ENCODE results near the gene MUC20.
"Not testable (repeated sequence)": the region's sequence is repeated elsewhere in the genome, so short reads cannot be mapped to it uniquely, and the experiment has no call there.

MUC20 gene, protein sequence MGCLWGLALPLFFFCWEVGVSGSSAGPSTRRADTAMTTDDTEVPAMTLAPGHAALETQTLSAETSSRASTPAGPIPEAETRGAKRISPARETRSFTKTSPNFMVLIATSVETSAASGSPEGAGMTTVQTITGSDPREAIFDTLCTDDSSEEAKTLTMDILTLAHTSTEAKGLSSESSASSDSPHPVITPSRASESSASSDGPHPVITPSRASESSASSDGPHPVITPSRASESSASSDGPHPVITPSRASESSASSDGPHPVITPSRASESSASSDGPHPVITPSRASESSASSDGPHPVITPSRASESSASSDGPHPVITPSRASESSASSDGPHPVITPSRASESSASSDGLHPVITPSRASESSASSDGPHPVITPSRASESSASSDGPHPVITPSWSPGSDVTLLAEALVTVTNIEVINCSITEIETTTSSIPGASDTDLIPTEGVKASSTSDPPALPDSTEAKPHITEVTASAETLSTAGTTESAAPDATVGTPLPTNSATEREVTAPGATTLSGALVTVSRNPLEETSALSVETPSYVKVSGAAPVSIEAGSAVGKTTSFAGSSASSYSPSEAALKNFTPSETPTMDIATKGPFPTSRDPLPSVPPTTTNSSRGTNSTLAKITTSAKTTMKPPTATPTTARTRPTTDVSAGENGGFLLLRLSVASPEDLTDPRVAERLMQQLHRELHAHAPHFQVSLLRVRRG

DNA sequence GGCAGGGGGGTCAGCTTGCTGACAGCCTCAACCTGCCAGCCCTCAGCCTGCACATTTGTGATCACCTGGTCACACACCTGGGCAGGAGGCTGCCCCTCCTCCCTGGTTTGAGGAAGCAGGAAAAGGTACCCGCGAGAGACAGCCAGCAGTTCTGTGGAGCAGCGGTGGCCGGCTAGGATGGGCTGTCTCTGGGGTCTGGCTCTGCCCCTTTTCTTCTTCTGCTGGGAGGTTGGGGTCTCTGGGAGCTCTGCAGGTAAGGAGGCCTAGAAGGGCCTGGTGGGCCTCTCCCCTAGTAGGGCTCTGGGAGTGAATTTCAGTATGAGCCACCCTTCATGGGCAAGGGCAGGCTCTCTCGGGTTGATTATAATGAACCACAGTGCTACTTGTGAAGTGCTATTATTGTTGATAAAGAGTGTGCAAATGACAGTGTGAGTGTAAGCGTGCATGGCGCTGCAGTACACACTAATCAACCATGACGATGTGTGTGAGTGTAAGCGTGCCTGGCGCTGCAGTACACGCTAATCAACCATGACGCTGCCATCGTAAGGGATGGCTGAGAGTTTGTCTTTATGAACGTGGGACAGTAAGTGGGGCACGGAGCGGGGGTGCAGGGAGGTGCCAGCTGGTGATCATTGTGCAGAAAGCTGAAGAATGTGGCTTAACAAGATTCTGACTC is at the start of gene MUC20:
Gene MUC20 (plus strand): TSS at position 148 of the 676 bp plus-strand sequence. CDS start 30 bp downstream, at position 178.
- DNase-seq: not testable (repeated sequence)

DNA sequence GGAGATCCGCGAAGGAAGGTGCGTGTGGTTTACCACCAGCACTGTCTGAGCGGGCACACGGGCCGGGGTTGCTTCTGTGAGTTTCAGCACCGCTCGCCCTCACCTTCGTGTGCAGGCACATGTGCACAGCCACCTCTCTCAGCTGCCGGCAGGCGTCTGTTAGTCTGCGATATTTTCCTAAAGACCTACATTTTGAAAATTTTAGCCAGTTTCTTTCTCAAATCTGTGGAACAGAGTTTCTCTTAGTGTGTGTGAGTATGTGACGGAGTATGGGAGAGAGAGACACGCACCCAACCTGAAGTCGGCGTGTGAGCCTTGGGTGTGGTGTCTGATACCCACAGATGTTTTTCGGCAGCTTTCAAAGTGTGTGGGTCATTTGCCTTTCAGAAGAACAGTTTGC is 49.5 kb upstream of the MUC20 start:
- not testable (repeated sequence) for DNase-seq

DNA sequence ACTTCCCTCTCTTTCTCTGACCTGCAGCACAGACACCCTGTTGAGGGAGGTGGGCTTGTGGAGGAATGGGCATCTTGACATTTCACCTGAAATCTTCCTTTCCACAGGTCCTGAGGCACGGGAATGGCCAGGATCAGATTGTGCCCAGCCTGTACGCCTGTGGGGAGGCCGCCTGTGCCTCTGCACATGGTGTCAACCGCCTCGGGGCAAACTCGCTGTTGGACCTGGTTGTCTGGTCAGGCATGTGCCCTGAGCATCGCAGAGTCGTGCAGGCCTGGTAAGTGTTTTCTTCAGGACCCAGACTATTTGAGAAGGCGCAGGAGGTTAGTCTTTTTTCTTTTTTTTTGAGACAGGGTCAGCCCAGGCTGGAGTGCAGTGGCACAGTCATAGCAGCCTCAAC is 47.1 kb upstream of the MUC20 start:
- DNase-seq: not testable (repeated sequence)

DNA sequence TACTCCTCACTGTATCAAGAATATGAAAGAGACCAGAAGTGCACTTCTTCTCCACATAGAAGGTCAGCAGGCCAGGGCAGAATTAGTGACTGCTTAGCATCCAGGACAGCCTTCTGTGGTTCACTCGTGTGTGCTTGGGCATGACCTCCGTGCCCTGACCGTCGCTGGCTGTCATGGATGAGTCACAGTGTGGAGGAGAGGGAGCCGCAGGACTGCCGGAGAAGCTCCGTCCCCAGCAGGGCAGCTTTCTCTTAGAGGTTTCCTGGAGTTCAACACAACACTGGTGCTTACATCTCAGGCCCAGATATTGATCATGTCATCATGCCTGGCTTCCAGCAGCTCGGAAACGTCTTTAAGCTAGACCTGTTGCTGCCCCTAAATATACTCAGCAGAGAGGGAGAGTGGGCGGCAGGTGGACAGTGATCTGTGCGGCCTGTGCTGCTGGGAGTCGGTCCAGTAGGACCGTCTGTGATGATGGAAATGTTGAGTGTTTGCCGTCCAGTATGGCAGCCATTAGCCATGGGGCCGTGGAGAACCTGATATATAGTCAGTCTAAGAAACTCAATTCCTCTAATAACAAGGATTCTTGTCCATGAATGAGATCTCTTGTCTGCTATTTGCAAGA is 42.3 kb upstream of the MUC20 start:
- DNase-seq: not testable (repeated sequence)

DNA sequence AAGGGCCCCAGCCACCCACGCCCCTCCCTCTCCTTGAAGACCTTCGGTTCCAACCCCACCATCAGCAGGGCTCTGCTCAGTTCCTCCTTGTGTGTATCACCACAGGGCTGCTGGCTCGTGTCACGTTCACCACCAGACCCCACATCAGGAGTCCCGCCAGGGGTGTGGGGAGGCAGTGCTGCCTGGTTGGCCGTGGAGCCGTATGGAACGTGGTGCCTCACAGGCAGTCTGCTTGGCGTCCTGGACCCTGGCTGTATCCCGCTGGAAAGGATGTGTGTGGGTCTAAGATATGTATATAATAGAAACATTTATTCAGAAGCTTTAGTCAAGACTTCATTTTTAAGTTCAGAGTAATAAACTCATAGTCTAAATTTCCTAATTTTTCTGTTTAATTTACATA is 40.1 kb upstream of the MUC20 start:
- DNase-seq: not testable (repeated sequence)

- DNase-seq: not testable (repeated sequence)
These were observed 39.2 kb upstream of the MUC20 start for GRCh38 chr3:195681458-195682103.

DNA sequence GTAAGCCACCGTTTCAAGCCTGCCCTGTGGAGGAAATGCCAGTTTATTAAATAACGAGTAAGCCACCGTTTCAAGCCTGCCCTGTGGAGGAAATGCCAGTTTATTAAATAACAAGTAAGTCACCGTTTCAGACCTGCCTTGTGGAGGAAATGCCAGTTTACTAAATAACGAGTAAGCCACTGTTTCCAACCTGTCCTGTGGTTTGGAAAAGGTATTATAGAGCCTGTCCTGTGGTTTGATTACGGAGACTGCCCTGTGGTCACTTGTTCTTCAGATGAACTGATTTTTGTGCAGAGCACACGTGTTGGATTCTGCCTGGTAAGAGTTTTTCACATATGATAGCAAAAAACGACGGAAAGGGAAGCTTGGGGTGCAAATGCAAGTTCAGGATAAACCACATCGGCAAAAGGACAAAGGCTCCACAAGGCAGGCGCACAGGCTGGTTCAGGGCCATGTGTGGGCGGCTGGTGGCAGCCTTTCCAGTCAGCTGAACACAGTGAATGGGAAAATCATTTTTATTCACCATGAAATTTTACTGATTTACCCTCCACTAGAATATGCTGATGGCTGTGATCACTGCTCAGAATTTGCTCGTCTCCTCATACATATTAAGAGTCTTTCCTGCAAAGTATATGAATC is 38.6 kb upstream of the MUC20 start:
- not testable (repeated sequence) for DNase-seq

DNA sequence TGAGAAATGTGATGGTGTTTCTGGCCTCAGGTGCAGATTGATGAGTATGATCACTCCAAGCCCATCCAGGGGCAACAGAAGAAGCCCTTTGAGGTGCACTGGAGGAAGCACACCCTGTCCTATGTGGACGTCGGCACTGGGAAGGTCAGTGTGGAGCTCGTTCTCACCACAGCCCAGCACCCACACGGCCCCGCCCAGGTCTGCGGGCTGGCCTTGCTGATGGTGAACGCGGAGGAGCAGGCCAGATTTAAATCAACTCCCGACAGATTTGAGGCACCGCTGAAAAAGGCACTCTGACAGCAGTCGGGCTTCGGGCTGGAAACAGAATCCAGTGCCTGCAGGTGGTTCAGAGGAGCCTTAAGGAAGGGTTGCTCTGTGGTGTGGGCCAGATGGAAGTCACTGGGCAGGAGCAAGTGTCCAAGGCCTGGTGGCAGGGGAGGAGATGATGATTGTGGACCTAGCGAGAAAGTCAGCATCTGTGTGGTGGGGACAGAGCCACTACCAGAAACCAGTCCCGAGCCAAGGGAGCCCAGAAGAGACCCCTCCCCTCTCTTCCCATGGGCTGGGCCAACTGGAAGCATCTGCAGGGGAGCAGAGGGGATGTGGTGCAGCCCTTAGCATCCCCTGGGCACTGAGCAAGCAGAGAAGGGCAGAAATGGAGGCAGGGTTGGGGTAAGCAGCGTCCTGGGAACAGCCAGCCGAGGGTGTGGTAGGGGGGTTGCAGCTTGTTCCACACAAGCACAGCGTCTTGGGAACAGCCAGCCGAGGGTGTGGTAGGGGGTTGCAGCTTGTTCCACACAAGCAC is 36.9 kb upstream of the MUC20 start:
- DNase-seq: not testable (repeated sequence)

DNA sequence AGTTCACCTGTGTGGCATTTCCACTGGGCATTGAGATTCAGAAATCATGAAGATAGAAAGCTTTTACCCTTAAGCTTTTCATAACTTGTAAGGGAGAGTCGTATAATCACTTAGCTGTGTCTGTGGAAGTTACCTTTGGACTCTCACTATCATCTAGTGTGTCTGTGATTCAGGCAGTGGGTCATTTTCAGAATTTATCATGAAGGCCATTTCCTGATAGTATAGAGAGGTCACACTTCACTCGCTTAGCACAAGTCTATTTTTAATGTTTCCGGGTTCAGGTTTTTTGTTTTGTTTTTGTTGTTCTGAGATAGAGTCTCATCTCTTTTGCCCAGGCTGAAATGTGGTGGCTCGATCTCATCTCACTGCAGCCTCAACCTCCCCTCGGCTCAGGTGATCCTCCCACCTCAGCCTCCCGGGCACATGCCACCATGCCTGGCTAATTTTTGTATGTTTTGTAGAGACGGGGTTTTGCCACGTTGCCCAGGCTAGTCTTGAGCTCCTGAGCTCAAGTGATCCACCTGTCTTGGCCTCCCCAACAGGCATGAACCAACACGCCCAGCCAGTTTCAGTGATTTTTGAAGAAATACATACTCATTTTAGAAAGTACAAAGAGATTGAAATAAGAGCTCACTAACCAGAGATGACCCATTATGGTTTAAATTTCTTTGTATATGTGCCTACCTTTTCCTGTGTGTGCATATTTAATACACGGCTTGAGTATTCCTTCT is 36.1 kb upstream of the MUC20 start:
- DNase-seq: not testable (repeated sequence)

DNA sequence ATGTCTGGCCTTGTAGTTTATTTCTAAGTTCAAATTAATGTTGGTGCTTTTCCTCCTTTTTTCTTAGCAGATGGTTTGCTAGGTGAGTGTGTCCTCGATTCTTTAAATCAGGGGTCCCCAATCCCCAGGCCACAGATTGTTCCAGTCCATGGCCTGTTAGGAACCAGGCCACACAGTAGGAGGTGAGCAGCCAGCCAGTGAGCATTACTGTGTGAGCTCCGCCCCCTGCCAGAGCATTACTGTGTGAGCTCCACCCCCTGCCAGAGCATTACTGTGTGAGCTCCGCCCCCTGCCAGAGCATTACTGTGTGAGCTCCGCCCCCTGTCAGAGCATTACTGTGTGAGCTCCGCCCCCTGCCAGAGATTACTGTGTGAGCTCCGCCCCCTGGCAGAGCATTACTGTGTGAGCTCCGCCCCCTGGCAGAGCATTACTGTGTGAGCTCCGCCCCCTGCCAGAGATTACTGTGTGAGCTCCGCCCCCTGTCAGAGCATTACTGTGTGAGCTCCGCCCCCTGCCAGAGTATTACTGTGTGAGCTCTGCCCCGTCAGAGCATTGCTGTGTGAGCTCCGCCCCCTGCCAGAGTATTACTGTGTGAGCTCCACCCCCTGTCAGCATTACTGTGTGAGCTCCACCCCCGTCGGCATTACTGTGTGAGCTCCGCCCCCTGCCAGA is 34.1 kb upstream of the MUC20 start:
- not testable (repeated sequence) for DNase-seq

GRCh38 chr3:195687209-195687760 is 33.5 kb upstream of the MUC20 start:
- not testable (repeated sequence) for DNase-seq

GRCh38 chr3:195688471-195689183 is 32.2 kb upstream of the MUC20 start:
- not testable (repeated sequence) for DNase-seq

- DNase-seq: not testable (repeated sequence)
These were observed 31.4 kb upstream of the MUC20 start for GRCh38 chr3:195689184-195690070.

DNA sequence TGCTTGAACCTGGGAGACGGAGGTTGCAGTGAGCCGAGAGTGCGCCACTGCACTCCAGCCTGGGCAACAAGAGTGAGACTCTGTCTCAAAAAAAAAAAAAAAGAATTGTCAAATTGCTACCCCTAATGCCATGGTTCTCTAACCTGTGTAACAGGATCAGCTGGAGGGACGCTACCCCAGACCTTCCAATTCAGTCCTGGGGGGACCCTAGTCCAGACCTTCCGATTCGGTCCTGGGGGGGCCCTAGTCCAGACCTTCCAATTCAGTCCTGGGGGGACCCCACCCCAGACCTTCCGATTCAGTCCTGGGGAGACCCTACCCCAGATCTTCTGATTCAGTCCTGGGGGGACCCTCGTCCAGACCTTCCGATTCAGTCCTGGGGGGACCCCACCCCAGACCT is 29.8 kb upstream of the MUC20 start:
- DNase-seq: no peak

GRCh38 chr3:195691596-195692353 is 29.0 kb upstream of the MUC20 start:
- not testable (repeated sequence) for DNase-seq

- no peak for DNase-seq
These were observed 28.5 kb upstream of the MUC20 start for GRCh38 chr3:195692354-195692685.

Data from NCI-H774 (cell line).